ENCODE measurements around the gene ILKAP.
"Not testable (repeated sequence)": the region's sequence is repeated elsewhere in the genome, so short reads cannot be mapped to it uniquely, and the experiment has no call there.

ILKAP gene

GRCh38 chr2:238190445-238190844 lies 13.1 kb downstream of the ILKAP start:
- DNase-seq = no peak

DNA sequence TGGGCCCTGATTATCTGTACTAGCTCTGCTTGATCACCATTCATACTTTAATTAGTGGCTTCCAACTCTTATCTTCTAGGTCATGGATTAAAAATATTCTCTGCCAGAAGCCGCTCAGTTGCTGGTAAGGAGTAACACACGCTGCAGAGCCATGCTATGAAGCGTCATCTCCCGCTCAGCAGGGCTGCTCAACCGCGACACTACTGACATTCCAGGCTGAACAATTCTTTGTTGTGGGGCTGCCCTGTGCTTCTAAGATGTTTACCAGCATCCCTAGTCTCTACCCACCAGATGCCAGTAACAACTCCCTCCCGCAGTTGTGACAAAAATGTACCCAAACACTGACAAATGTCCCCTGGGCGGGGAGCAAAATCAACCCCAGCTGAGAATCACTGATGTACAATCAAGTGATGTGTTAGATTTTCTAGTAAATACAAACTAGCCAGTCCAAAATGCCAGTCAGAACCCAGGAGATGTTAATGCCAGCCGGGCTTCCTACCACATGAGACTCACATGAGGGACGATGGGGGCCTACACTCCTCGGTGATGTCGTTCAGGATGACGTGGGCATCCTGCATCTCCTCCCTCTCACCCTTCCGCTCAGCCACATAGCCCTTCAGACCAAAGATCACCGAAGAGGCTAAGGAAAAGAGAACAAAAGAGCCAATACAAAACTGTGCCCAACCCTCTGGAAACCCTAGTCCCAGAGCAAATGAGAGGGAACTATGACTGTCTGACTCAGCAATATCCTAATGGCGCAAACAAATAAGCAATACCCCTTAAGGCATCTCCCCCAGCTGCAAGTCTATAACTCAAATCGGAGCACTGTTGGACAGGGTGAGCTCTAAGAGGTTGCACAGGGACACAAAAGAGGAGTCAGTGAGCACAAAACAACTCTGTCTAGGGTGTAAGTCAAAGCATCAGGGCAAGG lies 15.6 kb downstream of the ILKAP start:
- no peak for DNase-seq

- no peak for DNase-seq
Measured at GRCh38 chr2:238183821-238184220, 19.7 kb downstream of the ILKAP start.

DNA sequence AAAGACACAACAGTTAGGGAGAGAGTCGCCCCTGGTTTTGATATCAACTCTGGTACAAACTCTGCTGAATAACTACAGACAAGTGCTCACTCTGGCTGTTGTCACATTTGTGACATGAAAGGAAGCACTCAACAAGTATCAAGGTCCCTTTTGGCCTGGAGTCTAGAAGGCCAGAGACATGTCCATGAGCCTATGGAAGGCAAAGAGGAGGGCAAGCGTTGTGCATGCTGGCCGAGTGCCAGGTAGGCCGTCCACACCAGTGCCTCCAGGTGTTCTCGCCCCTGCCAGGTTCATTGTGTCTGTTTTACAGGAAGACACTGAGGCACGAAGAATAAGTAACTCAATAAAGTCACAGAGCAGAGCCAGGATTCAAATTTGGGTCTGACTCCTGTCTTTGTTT lies 21.1 kb downstream of the ILKAP start:
- DNase-seq = no peak

GRCh38 chr2:238180554-238180953 lies 22.9 kb downstream of the ILKAP start:
- DNase-seq = no peak

DNA sequence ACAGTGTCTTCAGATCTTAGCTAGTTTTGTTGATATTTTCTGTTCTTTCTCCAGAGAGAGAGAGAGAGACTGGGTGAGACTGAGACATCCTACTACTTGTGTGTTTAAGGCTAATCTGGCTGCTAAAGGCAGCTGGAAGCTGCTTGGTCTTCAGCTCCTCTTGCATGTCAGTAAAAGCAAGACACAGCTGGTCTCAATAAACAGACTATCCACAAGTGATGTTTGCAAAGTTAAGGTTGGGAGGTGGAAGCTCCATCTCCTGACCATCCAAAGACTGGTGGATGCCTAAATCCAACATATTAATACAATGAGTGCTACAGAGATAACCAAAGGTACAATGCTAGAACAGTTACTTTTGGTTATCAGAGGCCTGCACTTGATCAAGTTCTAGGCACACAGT lies 26.9 kb downstream of the ILKAP start:
- no peak for DNase-seq

DNA sequence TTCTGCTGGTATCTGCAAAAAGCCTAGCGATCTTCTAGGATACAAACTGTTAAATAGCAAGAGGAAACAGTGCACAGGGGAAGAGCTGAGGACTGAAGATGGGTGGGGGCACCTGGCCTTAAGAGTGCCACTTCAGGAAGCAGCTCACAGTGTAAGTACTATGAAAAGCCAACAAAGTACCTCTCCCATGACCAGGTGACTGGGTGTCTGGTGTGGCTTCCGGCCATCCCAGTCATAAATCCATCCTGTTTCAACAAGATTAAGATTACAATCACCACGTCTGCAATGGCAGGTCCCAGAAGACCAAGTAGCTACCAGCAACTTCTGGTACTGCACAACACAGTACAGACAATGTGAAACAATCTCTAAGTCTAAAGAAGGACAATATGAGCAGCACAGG lies 28.8 kb downstream of the ILKAP start:
- no peak for DNase-seq

DNA sequence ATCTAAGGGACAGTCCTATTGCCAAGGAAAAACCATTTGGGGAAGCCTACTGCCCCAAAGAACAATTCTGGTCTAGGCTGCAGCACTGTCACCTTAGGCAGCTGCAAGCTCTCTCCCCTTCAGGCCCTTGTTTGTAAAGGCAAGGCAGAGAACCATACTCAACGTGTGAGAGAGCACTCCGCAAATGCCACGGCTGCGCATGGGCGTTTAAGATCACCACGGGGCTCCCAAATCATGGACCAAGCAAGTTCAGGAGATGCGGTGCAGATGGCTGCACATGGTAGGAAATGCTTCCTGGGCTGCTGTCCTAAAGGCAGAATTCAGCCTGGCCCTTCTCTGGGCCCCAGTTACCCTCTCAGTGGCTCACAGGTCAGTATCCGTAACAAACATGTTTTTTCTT lies 29.2 kb downstream of the ILKAP start:
- no peak for DNase-seq

GRCh38 chr2:238173692-238174091 lies 29.8 kb downstream of the ILKAP start:
- no peak for DNase-seq

DNA sequence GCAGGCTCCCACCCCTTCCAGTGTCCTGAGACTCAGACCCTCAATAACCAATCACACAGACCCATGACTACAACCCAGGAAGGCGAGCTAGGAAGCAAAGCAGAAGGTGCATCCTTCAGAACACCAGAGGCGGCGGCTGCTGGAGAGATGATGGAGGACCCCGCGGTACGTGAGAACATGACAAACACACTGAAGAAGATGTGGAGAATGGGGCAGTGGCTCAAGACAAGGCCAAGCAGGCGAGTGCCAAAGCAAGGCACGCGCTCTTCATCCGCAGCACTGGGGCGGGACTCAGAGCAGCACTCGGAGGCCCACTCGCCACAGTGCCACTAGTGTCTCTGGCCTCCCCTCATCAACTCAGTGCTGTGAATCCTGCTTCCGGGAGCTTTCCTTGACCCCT lies 31.1 kb downstream of the ILKAP start:
- no peak for DNase-seq

- DNase-seq = no peak
Measured at GRCh38 chr2:238171575-238172187, 31.8 kb downstream of the ILKAP start.

DNA sequence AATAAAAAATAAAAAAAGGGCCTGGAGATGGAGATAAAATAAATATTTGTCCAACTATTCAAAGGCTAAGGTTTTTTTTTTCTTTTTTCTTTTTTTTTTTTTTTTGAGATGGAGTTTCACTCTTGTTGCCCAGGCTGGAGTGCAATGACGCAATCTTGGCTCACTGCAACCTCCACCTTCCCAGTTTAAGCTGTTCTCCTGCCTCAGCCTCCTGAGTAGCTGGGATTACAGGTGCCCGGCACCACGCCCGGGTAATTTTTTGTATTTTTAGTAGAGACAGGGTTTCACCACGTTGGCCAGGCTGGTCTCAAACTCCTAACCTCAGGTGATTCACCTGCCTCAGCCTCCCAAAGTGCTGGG lies 32.4 kb downstream of the ILKAP start:
- DNase-seq = not testable (repeated sequence)

GRCh38 chr2:238170386-238171071 lies 33.0 kb downstream of the ILKAP start:
- DNase-seq = no peak

DNA sequence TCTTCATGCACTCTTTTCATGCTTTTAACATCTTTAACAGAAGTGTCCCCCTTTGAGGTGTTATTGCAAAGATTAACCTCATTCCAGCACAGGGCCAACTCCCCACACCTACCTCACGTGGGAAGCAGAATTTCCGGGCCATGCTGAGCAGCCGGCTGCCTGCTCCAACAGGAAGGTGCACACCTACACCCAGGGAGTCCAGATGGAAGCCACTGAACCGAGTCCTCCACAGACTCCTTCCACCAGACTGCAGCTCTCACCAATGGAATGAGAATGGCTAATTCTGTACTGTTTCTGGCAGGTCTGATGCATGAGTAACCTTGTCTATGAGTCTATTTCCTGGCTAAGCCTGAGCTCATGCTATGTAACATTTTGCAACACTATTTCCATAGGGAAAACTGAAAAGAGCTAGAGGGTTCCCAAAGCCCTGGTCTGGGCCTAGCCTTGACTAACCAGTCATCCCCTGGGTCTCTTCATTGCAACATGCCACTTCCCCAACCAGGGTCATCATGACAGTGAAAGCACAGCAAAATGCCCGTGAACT lies 33.7 kb downstream of the ILKAP start:
- DNase-seq = no peak

- DNase-seq = no peak
Measured at GRCh38 chr2:238169048-238169707, 34.3 kb downstream of the ILKAP start.

DNA sequence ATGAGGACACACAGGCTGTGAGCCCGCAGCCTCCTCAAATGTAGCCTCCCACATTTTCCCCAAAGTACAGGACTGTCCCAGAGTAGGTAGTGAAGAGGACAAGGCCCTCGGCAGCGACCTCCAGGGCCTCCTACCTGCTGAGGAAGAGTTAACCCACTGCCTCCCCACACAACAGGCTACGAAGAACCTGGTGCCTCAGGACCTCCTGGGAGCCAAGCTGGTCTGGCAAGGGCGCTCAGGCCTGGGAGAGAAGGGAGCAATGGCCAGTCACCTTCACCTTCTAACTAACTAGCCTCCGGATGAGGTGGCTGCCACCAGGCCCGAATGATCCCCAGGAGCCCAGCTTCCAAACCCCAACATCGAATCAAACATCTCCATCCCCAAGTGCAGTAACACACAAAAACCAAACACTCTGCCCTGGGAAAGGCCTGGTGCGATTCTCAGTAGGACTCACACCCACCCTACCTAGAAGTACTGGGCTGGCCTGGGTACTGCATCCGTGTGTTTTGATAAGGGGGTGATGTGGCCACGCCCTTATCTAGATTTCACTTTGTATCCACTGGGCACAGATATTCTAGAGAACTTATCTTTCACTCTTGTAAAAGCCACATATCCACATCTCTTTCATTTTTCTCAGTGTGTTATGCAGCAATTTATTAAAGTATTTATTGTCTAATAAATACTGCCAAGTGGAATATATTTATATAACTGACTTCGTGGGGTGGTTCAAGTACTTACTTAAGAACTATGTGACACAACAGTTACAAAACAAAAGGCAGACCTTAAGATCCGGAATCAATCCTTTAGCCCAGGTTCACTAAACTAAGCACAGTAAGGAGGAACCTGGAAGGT lies 35.1 kb downstream of the ILKAP start:
- DNase-seq = no peak

DNA sequence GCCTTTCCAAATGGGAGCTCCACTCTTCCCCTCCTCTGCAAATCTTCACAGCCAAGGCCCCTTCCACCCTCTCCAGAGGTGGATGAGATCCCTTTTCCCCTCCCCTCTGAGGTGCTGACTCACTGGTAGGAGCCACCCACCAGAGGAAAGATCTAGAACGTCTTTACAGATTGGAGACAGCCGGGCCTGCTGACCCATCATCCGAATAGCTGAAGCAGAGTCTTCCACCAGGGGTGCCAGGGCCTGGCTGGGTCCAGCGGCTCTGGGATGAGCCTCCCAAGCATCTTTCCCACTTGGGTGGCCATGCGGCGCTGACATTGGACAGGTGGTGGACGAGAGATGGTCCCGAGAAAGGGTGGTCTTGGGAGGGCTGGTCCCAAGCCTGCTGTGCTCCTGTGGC lies 35.7 kb downstream of the ILKAP start:
- no peak for DNase-seq

GRCh38 chr2:238167344-238167715 lies 36.2 kb downstream of the ILKAP start:
- DNase-seq = no peak

DNA sequence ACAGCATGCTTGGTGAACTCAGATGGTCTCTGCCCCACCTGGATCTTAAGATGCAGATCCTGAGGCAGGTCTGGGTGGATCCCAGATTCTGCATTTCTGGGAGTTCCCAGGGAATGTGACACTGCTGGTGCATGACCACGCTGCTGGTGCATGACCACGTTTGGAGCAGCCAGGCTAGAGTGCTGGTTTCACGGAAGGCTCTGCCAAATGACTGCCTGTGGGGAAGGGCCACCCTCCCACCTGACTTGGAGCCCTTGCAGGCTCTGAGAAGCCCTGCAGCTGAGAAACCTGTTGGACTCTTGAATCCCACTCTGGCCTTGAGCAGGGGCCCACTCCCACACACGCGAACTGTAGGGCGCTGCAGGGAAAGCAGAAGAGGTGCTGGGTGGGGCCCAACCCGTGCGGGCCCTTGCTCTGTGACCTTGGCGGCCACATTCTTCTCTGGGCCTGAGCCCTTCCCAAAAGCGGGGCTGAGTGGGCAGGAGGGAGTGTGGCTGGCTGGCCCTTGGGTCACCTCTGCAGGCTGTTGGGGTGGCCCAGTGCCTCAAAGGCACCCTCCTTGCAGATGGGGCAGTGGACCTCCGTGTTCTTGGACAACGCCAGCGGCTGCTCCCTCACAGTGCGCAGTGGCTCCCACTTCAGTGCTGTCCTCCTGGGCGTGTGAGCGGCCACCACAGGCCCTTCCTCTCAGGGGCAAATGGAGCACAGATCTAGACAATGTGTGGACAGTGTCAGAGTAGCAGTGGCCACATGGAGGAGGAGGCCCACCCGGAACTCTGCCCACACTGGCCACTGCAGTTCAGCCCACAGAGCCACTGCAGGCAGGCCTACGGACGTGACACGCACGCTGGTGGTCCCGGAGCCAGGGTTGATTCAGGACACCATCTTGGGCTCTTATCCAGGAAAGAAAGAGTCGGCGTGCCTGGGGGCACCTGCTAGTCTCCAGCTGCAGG lies 36.8 kb downstream of the ILKAP start:
- no peak for DNase-seq

DNA sequence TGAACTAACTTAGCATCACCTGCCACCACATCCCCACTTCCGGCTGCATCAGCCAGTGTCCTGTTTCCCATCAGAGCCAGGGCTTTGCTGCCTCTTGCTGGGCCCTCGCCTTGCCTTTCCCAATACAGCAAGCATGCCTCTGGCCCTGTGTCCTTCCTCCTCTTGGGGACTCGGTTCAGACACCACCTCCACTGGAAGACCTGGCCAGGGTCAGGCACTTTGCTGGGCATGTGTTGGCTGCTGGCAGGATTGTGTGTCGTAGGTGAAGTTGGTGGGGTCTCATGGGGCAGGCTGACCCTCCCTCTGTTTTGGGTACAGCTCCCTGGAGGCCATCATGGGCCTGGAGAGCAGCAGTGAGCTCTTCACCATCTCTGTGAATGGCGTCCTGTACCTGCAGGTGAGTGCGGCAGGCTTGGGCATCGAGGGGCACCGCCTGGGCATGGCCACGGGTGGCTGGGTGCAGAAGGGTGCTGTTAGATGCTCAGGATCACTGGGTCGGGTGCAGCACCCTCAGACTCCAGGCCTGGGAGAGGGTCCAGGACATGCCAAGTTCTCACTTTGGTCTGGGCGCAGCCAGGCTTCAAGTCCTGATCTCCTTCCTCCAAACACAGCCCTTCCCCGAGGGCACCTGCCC lies 38.1 kb downstream of the ILKAP start:
- no peak for DNase-seq

DNA sequence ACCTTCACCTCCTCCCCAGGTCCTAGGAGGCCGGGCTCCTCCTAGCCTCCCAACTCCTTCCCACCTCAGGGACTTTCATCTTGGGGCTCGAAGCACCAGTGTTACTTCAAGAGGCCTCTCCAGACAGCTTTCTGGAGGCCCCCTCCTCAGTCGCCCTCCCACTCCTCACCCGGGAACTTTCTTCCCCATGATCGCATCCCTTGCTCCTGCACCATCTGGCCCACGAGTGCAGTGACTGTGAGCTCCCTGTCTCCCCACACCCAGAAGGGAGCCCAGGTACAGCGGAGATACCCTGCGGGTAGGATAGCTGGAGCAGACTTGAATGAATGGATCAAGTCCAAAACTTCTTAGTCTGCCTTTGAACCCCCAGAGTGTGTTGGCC lies 38.6 kb downstream of the ILKAP start:
- no peak for DNase-seq
